ENCODE measurements around the gene TBX19. TPM values are rescaled to one million over a fixed set of nuclear protein-coding genes. Genes with fewer than 3 reads are reported as not detected.

TBX19 gene
- total RNA-seq, 3 donors from 2014 or later: 1.6 to 7.8 (median 4.9) TPM

GRCh38 chr1:168335500-168335899, 54.8 kb downstream of the TBX19 start:
- Histone ChIP-seq H3K27ac (no peak overlapping the region), H3K9me3 (no peaks in the 10 kb centered on the region), H3K4me1 (no peaks in the 10 kb centered on the region), H3K4me3 (no peak overlapping the region), H3K27me3 (no peaks in the 10 kb centered on the region), H3K36me3 (no peaks in the 10 kb centered on the region)
- no peak for TF ChIP-seq POLR2A (IDR thresholded peaks at IDR 0.05)
- no peak for TF ChIP-seq CTCF (IDR thresholded peaks at IDR 0.05)
- no peak for TF ChIP-seq POLR2AphosphoS5 (IDR thresholded peaks at IDR 0.05)
- no peak for DNase-seq (ENCODE audit: low spot score in 2 of 2)
- intact Hi-C loops (cut with DNase I; ENCODE audit: low total_unique reads): no loop called here

GRCh38 chr1:168338589-168339503, 58.2 kb downstream of the TBX19 start:
- TF ChIP-seq CTCF (IDR thresholded peaks at IDR 0.05): no peak
- no peak for TF ChIP-seq POLR2A (IDR thresholded peaks at IDR 0.05)
- TF ChIP-seq POLR2AphosphoS5 (IDR thresholded peaks at IDR 0.05): no peak
- no peak for DNase-seq (ENCODE audit: low spot score in 2 of 2)
- H3K4me3 ChIP-seq: no peak overlapping the region
- no peak overlapping the region for H3K27ac ChIP-seq
- H3K27me3 ChIP-seq: no peaks in the 10 kb centered on the region
- H3K4me1 ChIP-seq: peaks cover 0 to 10% of the 10 kb centered on the region in 2 donors
- no peaks in the 10 kb centered on the region for H3K9me3 ChIP-seq
- H3K36me3 ChIP-seq: no peaks in the 10 kb centered on the region
- intact Hi-C loops (cut with DNase I; ENCODE audit: low total_unique reads): no loop called here

- TF ChIP-seq CTCF (IDR thresholded peaks at IDR 0.05) (no peak), POLR2AphosphoS5 (IDR thresholded peaks at IDR 0.05) (no peak), POLR2A (IDR thresholded peaks at IDR 0.05) (no peak)
- Histone ChIP-seq H3K27ac (no peak overlapping the region), H3K4me3 (no peak overlapping the region), H3K27me3 (no peaks in the 10 kb centered on the region), H3K36me3 (no peaks in the 10 kb centered on the region), H3K4me1 (peaks cover 0 to 10% of the 10 kb centered on the region in 2 donors), H3K9me3 (no peaks in the 10 kb centered on the region)
- intact Hi-C loops (cut with DNase I; ENCODE audit: low total_unique reads): no loop called here
- no peak for DNase-seq (ENCODE audit: low spot score in 2 of 2)
Measured at GRCh38 chr1:168340781-168341482, 60.3 kb downstream of the TBX19 start.

GRCh38 chr1:168341483-168341975, 60.9 kb downstream of the TBX19 start:
- intact Hi-C loops (cut with DNase I; ENCODE audit: low total_unique reads): no loop called here
- Histone ChIP-seq H3K27me3 (no peaks in the 10 kb centered on the region), H3K4me3 (no peak overlapping the region), H3K9me3 (no peaks in the 10 kb centered on the region), H3K27ac (no peak overlapping the region), H3K4me1 (peaks cover 0 to 10% of the 10 kb centered on the region in 2 donors), H3K36me3 (no peaks in the 10 kb centered on the region)
- no peak for TF ChIP-seq POLR2AphosphoS5 (IDR thresholded peaks at IDR 0.05)
- TF ChIP-seq POLR2A (IDR thresholded peaks at IDR 0.05): no peak
- no peak for TF ChIP-seq CTCF (IDR thresholded peaks at IDR 0.05)
- DNase-seq (ENCODE audit: low spot score in 2 of 2): no peak
